HL-60 (cell line): ENCODE data around the gene CDH2.

Source experiments
- GABPA ChIP-seq: IDR thresholded peaks from 2 replicates; pipeline ENCODE4 v1.6.1; 2012; ENCODE audit warnings: low read depth
- TF ChIP-seq, protein P1 (sequence below): IDR thresholded peaks from one replicate; pipeline ENCODE4 v1.5.1; 2011; ENCODE audit warnings: low read length, control low read depth, inconsistent platforms; ENCODE audit not compliant: insufficient read depth
- TF ChIP-seq, protein P2 (sequence below): IDR thresholded peaks from 2 replicates; pipeline ENCODE4 v1.6.1; 2012; ENCODE audit warnings: low read depth; ENCODE audit not compliant: insufficient replicate concordance

DNA sequence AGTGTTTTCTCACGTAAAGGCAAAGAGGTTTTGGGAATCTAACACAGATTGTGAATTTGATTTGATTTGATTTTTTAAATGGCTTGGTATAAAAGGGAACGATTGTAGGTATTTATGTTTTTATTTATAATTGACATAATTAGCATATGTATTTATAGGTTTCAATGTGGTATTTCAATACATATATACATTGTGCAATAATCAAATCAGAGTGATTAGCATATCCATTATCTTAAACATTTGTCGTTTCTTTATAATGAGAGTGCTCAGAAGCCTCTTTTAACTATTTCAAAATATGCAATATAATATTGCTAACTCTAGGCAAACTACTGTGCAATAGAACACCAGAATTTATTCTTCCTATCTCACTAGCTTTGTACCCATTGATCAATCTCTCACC is 35.1 kb upstream of the CDH2 start:
- TF ChIP-seq, protein P1, sequence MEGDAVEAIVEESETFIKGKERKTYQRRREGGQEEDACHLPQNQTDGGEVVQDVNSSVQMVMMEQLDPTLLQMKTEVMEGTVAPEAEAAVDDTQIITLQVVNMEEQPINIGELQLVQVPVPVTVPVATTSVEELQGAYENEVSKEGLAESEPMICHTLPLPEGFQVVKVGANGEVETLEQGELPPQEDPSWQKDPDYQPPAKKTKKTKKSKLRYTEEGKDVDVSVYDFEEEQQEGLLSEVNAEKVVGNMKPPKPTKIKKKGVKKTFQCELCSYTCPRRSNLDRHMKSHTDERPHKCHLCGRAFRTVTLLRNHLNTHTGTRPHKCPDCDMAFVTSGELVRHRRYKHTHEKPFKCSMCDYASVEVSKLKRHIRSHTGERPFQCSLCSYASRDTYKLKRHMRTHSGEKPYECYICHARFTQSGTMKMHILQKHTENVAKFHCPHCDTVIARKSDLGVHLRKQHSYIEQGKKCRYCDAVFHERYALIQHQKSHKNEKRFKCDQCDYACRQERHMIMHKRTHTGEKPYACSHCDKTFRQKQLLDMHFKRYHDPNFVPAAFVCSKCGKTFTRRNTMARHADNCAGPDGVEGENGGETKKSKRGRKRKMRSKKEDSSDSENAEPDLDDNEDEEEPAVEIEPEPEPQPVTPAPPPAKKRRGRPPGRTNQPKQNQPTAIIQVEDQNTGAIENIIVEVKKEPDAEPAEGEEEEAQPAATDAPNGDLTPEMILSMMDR, result no peak
- TF ChIP-seq, protein P2, sequence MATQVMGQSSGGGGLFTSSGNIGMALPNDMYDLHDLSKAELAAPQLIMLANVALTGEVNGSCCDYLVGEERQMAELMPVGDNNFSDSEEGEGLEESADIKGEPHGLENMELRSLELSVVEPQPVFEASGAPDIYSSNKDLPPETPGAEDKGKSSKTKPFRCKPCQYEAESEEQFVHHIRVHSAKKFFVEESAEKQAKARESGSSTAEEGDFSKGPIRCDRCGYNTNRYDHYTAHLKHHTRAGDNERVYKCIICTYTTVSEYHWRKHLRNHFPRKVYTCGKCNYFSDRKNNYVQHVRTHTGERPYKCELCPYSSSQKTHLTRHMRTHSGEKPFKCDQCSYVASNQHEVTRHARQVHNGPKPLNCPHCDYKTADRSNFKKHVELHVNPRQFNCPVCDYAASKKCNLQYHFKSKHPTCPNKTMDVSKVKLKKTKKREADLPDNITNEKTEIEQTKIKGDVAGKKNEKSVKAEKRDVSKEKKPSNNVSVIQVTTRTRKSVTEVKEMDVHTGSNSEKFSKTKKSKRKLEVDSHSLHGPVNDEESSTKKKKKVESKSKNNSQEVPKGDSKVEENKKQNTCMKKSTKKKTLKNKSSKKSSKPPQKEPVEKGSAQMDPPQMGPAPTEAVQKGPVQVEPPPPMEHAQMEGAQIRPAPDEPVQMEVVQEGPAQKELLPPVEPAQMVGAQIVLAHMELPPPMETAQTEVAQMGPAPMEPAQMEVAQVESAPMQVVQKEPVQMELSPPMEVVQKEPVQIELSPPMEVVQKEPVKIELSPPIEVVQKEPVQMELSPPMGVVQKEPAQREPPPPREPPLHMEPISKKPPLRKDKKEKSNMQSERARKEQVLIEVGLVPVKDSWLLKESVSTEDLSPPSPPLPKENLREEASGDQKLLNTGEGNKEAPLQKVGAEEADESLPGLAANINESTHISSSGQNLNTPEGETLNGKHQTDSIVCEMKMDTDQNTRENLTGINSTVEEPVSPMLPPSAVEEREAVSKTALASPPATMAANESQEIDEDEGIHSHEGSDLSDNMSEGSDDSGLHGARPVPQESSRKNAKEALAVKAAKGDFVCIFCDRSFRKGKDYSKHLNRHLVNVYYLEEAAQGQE, result no peak
- no peak for TF ChIP-seq GABPA
